ENCODE measurements around the gene ABTB1.

- TF ChIP-seq POLR2A (IDR thresholded peaks at IDR 0.05; ENCODE audit: low read depth, low read length) (no peak), POLR2AphosphoS5 (IDR thresholded peaks at IDR 0.05; ENCODE audit: low read depth, low read length) (no peak)
These were observed 41.4 kb downstream of the ABTB1 start for GRCh38 chr3:127714125-127714571.
